Body of pancreas (tissue), 4 donors: Measurements from ENCODE around the gene BBX.

Source experiments
- POLR2A ChIP-seq, 3 donors: fragments of 450-650 bp; IDR thresholded peaks; one replicate each; pipeline ENCODE4 v1.6.1; 2016; ENCODE audit warnings: antibody characterized with exemption in 3 of 3, mild to moderate bottlenecking in 2 of 3
- TF ChIP-seq, protein P1 (sequence below), 7 experiments: fragments of 450-650 bp in 4 of 7; fragments of 200-600 bp in 3 of 7; sonication (generic) in 3 of 7; IDR thresholded peaks; one replicate each; pipeline ENCODE4 v1.5.1; 2016 to 2019; ENCODE audit warnings: antibody characterized with exemption in 7 of 7

DNA sequence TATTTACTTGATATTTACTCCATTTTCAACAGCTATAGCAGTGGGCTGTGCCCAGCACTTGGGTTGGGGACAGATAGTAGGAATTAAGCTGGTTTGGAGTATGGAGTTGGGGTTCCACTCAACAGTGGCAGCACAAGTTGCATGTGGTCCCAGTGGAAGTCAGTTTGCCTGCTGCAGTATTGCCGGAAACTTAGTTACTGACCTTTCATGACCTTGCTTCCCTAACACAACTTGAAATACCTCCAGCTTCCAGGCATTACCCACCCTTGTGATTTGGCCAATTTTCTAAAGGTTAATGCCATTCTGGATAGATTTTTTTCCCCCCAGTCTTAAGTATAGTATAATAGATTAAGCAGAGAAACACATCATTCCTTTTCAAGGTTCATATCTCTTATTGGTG lies 68.0 kb downstream of the BBX start:
- TF ChIP-seq, protein P1, sequence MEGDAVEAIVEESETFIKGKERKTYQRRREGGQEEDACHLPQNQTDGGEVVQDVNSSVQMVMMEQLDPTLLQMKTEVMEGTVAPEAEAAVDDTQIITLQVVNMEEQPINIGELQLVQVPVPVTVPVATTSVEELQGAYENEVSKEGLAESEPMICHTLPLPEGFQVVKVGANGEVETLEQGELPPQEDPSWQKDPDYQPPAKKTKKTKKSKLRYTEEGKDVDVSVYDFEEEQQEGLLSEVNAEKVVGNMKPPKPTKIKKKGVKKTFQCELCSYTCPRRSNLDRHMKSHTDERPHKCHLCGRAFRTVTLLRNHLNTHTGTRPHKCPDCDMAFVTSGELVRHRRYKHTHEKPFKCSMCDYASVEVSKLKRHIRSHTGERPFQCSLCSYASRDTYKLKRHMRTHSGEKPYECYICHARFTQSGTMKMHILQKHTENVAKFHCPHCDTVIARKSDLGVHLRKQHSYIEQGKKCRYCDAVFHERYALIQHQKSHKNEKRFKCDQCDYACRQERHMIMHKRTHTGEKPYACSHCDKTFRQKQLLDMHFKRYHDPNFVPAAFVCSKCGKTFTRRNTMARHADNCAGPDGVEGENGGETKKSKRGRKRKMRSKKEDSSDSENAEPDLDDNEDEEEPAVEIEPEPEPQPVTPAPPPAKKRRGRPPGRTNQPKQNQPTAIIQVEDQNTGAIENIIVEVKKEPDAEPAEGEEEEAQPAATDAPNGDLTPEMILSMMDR (IDR thresholded peaks at IDR 0.05), result no peak
- no peak for TF ChIP-seq POLR2A (IDR thresholded peaks at IDR 0.05)
